NB4 (cell line): Measurements from ENCODE around the gene DSC2.

Source experiments
- DNase-seq: peaks from one replicate; pipeline ENCODE4 v3.0.0; 2010; ENCODE audit warnings: low read depth
- H3K4me3 ChIP-seq: one replicate; pipeline ENCODE4 v1.5.1; 2011; ENCODE audit warnings: mild to moderate bottlenecking, low read depth, low read length, moderate library complexity
- CTCF ChIP-seq: IDR thresholded peaks from one replicate; pipeline ENCODE4 v1.5.1; 2012; ENCODE audit warnings: low read depth, low read length
- MYC ChIP-seq: IDR thresholded peaks from 2 replicates; pipeline ENCODE4 v1.6.1; 2011; ENCODE audit warnings: low read depth, low read length
- POLR2A ChIP-seq: IDR thresholded peaks from 2 replicates; pipeline ENCODE4 v1.6.1; 2011; ENCODE audit warnings: mild to moderate bottlenecking; ENCODE audit not compliant: insufficient read length; ENCODE audit errors: extremely low read depth
- TF ChIP-seq, protein P1 (sequence below): IDR thresholded peaks from 2 replicates; pipeline ENCODE4 v1.6.1; 2011; ENCODE audit warnings: low read depth, low read length

DSC2 gene

DNA sequence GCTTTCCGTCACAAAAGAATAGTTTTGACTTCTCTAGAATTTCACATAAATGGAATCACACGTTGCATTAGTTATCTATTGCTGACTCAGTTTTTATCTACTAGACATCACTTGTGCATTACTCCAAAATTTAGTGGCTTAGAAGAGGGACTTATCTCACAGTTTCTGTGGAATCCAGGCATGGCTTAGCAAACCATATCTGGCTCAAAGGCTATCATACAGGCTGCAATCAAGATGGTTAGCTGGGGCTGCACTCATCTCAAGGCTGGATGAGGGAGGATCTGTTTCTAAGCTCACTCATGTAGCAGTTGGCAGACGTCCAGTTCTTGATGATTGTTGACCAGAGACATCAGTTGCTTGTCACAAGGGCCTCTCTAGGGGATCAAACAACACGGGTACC lies 53.0 kb downstream of the DSC2 start:
- TF ChIP-seq MYC (no peak), POLR2A (no peak), CTCF (no peak)
- TF ChIP-seq, protein P1, sequence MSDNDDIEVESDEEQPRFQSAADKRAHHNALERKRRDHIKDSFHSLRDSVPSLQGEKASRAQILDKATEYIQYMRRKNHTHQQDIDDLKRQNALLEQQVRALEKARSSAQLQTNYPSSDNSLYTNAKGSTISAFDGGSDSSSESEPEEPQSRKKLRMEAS, result no peak
- no peak for DNase-seq
- no peak overlapping the region for H3K4me3 ChIP-seq

DNA sequence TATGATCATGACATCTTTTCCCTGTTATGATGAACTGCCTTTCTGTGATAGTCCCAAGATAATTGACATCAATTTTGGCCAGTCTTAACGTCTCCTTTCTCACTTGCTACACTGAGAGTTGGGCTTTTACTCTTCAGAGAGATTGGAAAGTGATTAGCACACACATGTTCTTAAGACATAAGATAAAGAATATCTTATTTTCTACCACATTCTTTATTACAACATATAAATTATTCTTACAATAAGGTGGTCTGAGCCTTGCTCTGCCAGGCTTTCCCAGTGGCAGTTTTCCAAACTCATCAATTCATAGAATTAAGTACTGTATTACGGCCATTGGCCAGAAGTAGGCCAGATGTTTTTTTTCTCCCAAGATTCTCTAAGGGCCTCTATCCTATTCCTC lies 54.0 kb downstream of the DSC2 start:
- TF ChIP-seq CTCF (no peak), MYC (no peak), POLR2A (no peak)
- TF ChIP-seq, protein P1, result no peak
- no peak for DNase-seq

GRCh38 chr18:31046916-31047315 lies 55.3 kb downstream of the DSC2 start:
- TF ChIP-seq POLR2A (no peak), CTCF (no peak), MYC (no peak)
- TF ChIP-seq, protein P1, result no peak

More for the DNA sequence above, 54.0 kb downstream of the DSC2 start:
- no peak overlapping the region for H3K4me3 ChIP-seq

GRCh38 chr18:31045599-31045998 lies 56.6 kb downstream of the DSC2 start:
- no peak overlapping the region for H3K4me3 ChIP-seq
- DNase-seq, result no peak
- TF ChIP-seq, protein P1, result no peak
- TF ChIP-seq POLR2A (no peak), CTCF (no peak), MYC (no peak)

More at GRCh38 chr18:31046916-31047315, 55.3 kb downstream of the DSC2 start:
- DNase-seq, result no peak
- no peak overlapping the region for H3K4me3 ChIP-seq

DNA sequence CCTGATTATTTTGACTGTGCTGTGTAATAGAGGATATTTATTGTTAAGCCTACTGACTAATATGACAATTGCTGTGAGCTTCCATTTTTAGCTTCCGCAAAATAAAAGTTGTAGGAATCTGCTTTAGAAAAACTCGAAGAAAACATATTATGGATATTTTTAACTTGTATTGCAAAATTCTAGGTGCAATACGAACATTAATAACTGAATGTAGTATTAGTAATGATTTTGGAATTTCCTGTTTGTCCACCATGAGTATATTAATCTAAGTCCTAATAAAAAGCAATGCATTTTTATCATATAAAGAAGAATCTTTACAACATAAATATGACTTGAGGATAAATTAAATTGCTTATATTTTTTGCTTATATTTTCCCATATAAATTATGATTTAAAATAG lies 57.3 kb downstream of the DSC2 start:
- TF ChIP-seq CTCF, result no peak
- TF ChIP-seq, protein P1, result no peak
- TF ChIP-seq POLR2A, result no peak
- TF ChIP-seq MYC, result no peak
- no peak overlapping the region for H3K4me3 ChIP-seq
- no peak for DNase-seq
